ENCODE data around the gene TRIM41.
"Not testable (repeated sequence)": the region's sequence is repeated elsewhere in the genome, so short reads cannot be mapped to it uniquely, and the experiment has no call there.

- TF ChIP-seq ZNF274 (IDR thresholded peaks at IDR 0.05; ENCODE audit: low read depth, low read length); YY1 (IDR thresholded peaks at IDR 0.05; ENCODE audit: insufficient read depth, insufficient read length); SUZ12 (IDR thresholded peaks at IDR 0.05; ENCODE audit: extremely low read depth, insufficient read depth, insufficient read length): not testable (repeated sequence)
Measured at GRCh38 chr5:181210148-181210547, 12.9 kb upstream of the TRIM41 start.
